Memory B cell (primary cell): ENCODE measurements around the gene DNAJC6.
"Not testable (repeated sequence)": the region's sequence is repeated elsewhere in the genome, so short reads cannot be mapped to it uniquely, and the experiment has no call there.

ENCODE experiments used
- ATAC-seq: fragments of 150-1000 bp; cut with Tn5 transposase; 2 replicates; pipeline ENCODE4 v1.10.0; 2021; ENCODE audit warnings: low read depth, mild to moderate bottlenecking, moderate library complexity
- DNase-seq, 2 donors: peaks; one replicate each; pipeline ENCODE4 v3.0.0; 2022; ENCODE audit warnings: low spot score in 2 of 2
- H3K27ac Mint-ChIP-seq: one replicate; pipeline ENCODE4 v1.8.0; 2022; ENCODE audit warnings: mild to moderate bottlenecking, moderate library complexity, mixed read lengths
- H3K27me3 Mint-ChIP-seq: one replicate; pipeline ENCODE4 v1.8.0; 2022; ENCODE audit warnings: mixed read lengths
- H3K36me3 Mint-ChIP-seq: one replicate; pipeline ENCODE4 v1.8.0; 2022; ENCODE audit warnings: mild to moderate bottlenecking, mixed read lengths
- H3K4me1 Mint-ChIP-seq: one replicate; pipeline ENCODE4 v1.8.0; 2022; ENCODE audit warnings: mixed read lengths
- H3K4me3 Mint-ChIP-seq: one replicate; pipeline ENCODE4 v1.8.0; 2022; ENCODE audit warnings: mild to moderate bottlenecking, moderate library complexity, mixed read lengths
- H3K9me3 Mint-ChIP-seq: one replicate; pipeline ENCODE4 v1.8.0; 2022; ENCODE audit warnings: mixed read lengths

DNAJC6 gene

GRCh38 chr1:65355031-65355712, 45.8 kb downstream of the DNAJC6 start:
- peaks cover 1% of the 10 kb centered on the region for H3K27me3 Mint-ChIP-seq
- peaks cover 1% of the 10 kb centered on the region for H3K9me3 Mint-ChIP-seq
- H3K27ac Mint-ChIP-seq = no peak overlapping the region
- ATAC-seq (no peak), DNase-seq (no peak)
- no peaks in the 10 kb centered on the region for H3K36me3 Mint-ChIP-seq
- no peak overlapping the region for H3K4me3 Mint-ChIP-seq
- H3K4me1 Mint-ChIP-seq = no peaks in the 10 kb centered on the region

- Mint-ChIP-seq H3K4me3 (no peak overlapping the region), H3K36me3 (no peaks in the 10 kb centered on the region)
Observed at GRCh38 chr1:65357291-65357960, 48.1 kb downstream of the DNAJC6 start.

GRCh38 chr1:65359888-65360287, 50.5 kb downstream of the DNAJC6 start:
- Mint-ChIP-seq H3K36me3 (no peaks in the 10 kb centered on the region), H3K4me3 (no peak overlapping the region), H3K27me3 (peaks cover 3% of the 10 kb centered on the region), H3K27ac (no peak overlapping the region), H3K4me1 (no peaks in the 10 kb centered on the region), H3K9me3 (no peaks in the 10 kb centered on the region)
- ATAC-seq (no peak), DNase-seq (no peak)

More at GRCh38 chr1:65357291-65357960, 48.1 kb downstream of the DNAJC6 start:
- no peaks in the 10 kb centered on the region for H3K4me1 Mint-ChIP-seq
- no peak overlapping the region for H3K27ac Mint-ChIP-seq
- no peak for DNase-seq
- H3K9me3 Mint-ChIP-seq = no peaks in the 10 kb centered on the region
- no peak for ATAC-seq
- H3K27me3 Mint-ChIP-seq = peaks cover 5% of the 10 kb centered on the region

GRCh38 chr1:65360648-65361047, 51.3 kb downstream of the DNAJC6 start:
- H3K9me3 Mint-ChIP-seq = no peaks in the 10 kb centered on the region
- no peaks in the 10 kb centered on the region for H3K36me3 Mint-ChIP-seq
- peaks cover 3% of the 10 kb centered on the region for H3K27me3 Mint-ChIP-seq
- H3K4me1 Mint-ChIP-seq = no peaks in the 10 kb centered on the region
- H3K4me3 Mint-ChIP-seq = no peak overlapping the region
- DNase-seq (no peak), ATAC-seq (no peak)
- H3K27ac Mint-ChIP-seq = no peak overlapping the region

- Mint-ChIP-seq H3K4me3 (no peak overlapping the region), H3K27ac (no peak overlapping the region), H3K36me3 (no peaks in the 10 kb centered on the region), H3K9me3 (no peaks in the 10 kb centered on the region), H3K4me1 (no peaks in the 10 kb centered on the region), H3K27me3 (peaks cover 3% of the 10 kb centered on the region)
- DNase-seq = no peak
- ATAC-seq = no peak
Observed at GRCh38 chr1:65362545-65362944, 53.2 kb downstream of the DNAJC6 start.

GRCh38 chr1:65363484-65363883, 54.1 kb downstream of the DNAJC6 start:
- Mint-ChIP-seq H3K36me3 (no peaks in the 10 kb centered on the region), H3K4me1 (no peaks in the 10 kb centered on the region), H3K9me3 (no peaks in the 10 kb centered on the region), H3K27ac (no peak overlapping the region), H3K27me3 (peaks cover 7% of the 10 kb centered on the region), H3K4me3 (no peak overlapping the region)
- DNase-seq (no peak), ATAC-seq (no peak)

GRCh38 chr1:65368403-65368802, 59.1 kb downstream of the DNAJC6 start:
- Mint-ChIP-seq H3K36me3 (peaks cover 3% of the 10 kb centered on the region), H3K27me3 (peaks cover 7% of the 10 kb centered on the region), H3K27ac (no peak overlapping the region), H3K4me1 (no peaks in the 10 kb centered on the region), H3K9me3 (no peaks in the 10 kb centered on the region), H3K4me3 (no peak overlapping the region)
- ATAC-seq (no peak), DNase-seq (no peak)

- DNase-seq (no peak), ATAC-seq (no peak)
- Mint-ChIP-seq H3K27me3 (peaks cover 10% of the 10 kb centered on the region), H3K27ac (no peak overlapping the region), H3K4me1 (no peaks in the 10 kb centered on the region), H3K9me3 (peaks cover 3% of the 10 kb centered on the region), H3K4me3 (no peak overlapping the region), H3K36me3 (peaks cover 5% of the 10 kb centered on the region)
Observed at GRCh38 chr1:65371544-65371943, 62.2 kb downstream of the DNAJC6 start.

- DNase-seq = no peak
- peaks cover 5% of the 10 kb centered on the region for H3K36me3 Mint-ChIP-seq
- no peaks in the 10 kb centered on the region for H3K4me1 Mint-ChIP-seq
- ATAC-seq = no peak
- no peak overlapping the region for H3K27ac Mint-ChIP-seq
- peaks cover 3% of the 10 kb centered on the region for H3K9me3 Mint-ChIP-seq
- peaks cover 10% of the 10 kb centered on the region for H3K27me3 Mint-ChIP-seq
- H3K4me3 Mint-ChIP-seq = no peak overlapping the region
Observed at GRCh38 chr1:65372557-65372956, 63.2 kb downstream of the DNAJC6 start.

GRCh38 chr1:65377496-65378246, 68.3 kb downstream of the DNAJC6 start:
- Mint-ChIP-seq H3K27ac (no peak overlapping the region), H3K36me3 (peaks cover 7% of the 10 kb centered on the region), H3K4me1 (no peaks in the 10 kb centered on the region), H3K27me3 (peaks cover 10% of the 10 kb centered on the region), H3K9me3 (peaks cover 3% of the 10 kb centered on the region), H3K4me3 (no peak overlapping the region)
- ATAC-seq = no peak
- no peak for DNase-seq

GRCh38 chr1:65378247-65378946, 69.1 kb downstream of the DNAJC6 start:
- Mint-ChIP-seq H3K36me3 (peaks cover 7% of the 10 kb centered on the region), H3K4me1 (no peaks in the 10 kb centered on the region), H3K9me3 (peaks cover 3% of the 10 kb centered on the region), H3K27me3 (peaks cover 12% of the 10 kb centered on the region), H3K4me3 (no peak overlapping the region), H3K27ac (no peak overlapping the region)
- ATAC-seq (no peak), DNase-seq (no peak)

- not testable (repeated sequence) for ATAC-seq, H3K4me3 Mint-ChIP-seq, DNase-seq, H3K27ac Mint-ChIP-seq, H3K4me1 Mint-ChIP-seq, H3K27me3 Mint-ChIP-seq, H3K36me3 Mint-ChIP-seq, H3K9me3 Mint-ChIP-seq
Observed at GRCh38 chr1:65384426-65384825, 75.1 kb downstream of the DNAJC6 start.

GRCh38 chr1:65386439-65386838, 77.1 kb downstream of the DNAJC6 start:
- Mint-ChIP-seq H3K36me3 (no peaks in the 10 kb centered on the region), H3K4me3 (no peak overlapping the region), H3K4me1 (no peaks in the 10 kb centered on the region), H3K9me3 (no peaks in the 10 kb centered on the region), H3K27ac (no peak overlapping the region), H3K27me3 (peaks cover 4% of the 10 kb centered on the region)
- ATAC-seq (no peak), DNase-seq (no peak)

- no peak overlapping the region for H3K4me3 Mint-ChIP-seq
- ATAC-seq (no peak), DNase-seq (no peak)
- no peaks in the 10 kb centered on the region for H3K4me1 Mint-ChIP-seq
- H3K36me3 Mint-ChIP-seq = no peaks in the 10 kb centered on the region
- H3K27me3 Mint-ChIP-seq = peaks cover 3% of the 10 kb centered on the region
- H3K27ac Mint-ChIP-seq = no peak overlapping the region
- H3K9me3 Mint-ChIP-seq = no peaks in the 10 kb centered on the region
Observed at GRCh38 chr1:65387821-65388220, 78.5 kb downstream of the DNAJC6 start.
